Neural progenitor cell (in vitro differentiated cells): ENCODE results near the gene CTU1.

Experiments
- EZH2 ChIP-seq: fragments of 200-600 bp; sonication (generic); IDR thresholded peaks from 2 replicates; pipeline ENCODE4 v1.6.1; 2017; ENCODE audit warnings: antibody characterized with exemption, mild to moderate bottlenecking, moderate library complexity
- EZH2phosphoT487 ChIP-seq: fragments of 200-600 bp; sonication (generic); IDR thresholded peaks from 2 replicates; pipeline ENCODE4 v1.6.1; 2017; ENCODE audit warnings: antibody characterized with exemption
- TF ChIP-seq, protein P1 (sequence below): fragments of 200-600 bp; sonication (generic); IDR thresholded peaks from 2 replicates; pipeline ENCODE4 v1.5.1; 2017; ENCODE audit warnings: antibody characterized with exemption, mild to moderate bottlenecking

DNA sequence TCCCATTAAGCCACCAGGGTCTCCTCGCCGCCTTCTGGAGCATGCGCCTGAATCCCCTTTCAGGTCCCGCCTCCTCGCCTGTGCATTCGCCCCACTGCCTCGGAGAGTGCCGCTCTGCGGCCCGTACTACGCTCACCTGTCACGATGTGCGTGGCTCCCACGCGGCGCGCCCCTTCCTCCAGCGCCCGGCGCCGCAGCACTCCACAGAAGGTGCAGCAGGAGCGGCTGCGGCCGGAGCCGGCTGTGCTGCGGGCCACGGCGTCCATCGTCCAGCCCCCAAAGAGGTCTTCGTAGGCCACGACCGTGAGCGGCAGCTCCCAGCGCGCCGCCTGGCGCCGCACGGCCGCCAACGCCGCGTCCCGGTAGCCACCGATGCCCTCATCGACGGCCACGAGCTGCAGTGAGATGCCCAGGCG is 4.3 kb downstream of the CTU1 start:
- TF ChIP-seq EZH2 (no peak), EZH2phosphoT487 (no peak)
- TF ChIP-seq, protein P1, sequence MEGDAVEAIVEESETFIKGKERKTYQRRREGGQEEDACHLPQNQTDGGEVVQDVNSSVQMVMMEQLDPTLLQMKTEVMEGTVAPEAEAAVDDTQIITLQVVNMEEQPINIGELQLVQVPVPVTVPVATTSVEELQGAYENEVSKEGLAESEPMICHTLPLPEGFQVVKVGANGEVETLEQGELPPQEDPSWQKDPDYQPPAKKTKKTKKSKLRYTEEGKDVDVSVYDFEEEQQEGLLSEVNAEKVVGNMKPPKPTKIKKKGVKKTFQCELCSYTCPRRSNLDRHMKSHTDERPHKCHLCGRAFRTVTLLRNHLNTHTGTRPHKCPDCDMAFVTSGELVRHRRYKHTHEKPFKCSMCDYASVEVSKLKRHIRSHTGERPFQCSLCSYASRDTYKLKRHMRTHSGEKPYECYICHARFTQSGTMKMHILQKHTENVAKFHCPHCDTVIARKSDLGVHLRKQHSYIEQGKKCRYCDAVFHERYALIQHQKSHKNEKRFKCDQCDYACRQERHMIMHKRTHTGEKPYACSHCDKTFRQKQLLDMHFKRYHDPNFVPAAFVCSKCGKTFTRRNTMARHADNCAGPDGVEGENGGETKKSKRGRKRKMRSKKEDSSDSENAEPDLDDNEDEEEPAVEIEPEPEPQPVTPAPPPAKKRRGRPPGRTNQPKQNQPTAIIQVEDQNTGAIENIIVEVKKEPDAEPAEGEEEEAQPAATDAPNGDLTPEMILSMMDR: no peak
